HL-60 (cell line): ENCODE measurements around the gene IRGC.

Experiments used
- DNase-seq, 2 experiments: peaks; one replicate each; pipeline ENCODE4 v3.0.0-alpha.2; 2010 to 2020; ENCODE audit warnings: low read depth in 1 of 2, low spot score in 1 of 2
- H3K27ac ChIP-seq: fragments of 250-450 bp; sonication (Bioruptor Pico); replicated peaks from 2 replicates; pipeline ENCODE4 v1.5.1; 2020; ENCODE audit warnings: mild to moderate bottlenecking, moderate library complexity
- H3K27me3 ChIP-seq: fragments of 250-450 bp; sonication (Bioruptor Pico); 2 replicates; pipeline ENCODE4 v1.5.1; 2021; ENCODE audit warnings: mild to moderate bottlenecking, moderate library complexity; ENCODE audit not compliant: insufficient read depth, poor library complexity, severe bottlenecking
- H3K4me3 ChIP-seq: replicated peaks from 2 replicates; pipeline ENCODE4 v1.5.1; 2011; ENCODE audit warnings: mild to moderate bottlenecking, control low read depth, low read length; ENCODE audit not compliant: insufficient read depth
- CTCF ChIP-seq: IDR thresholded peaks from one replicate; pipeline ENCODE4 v1.5.1; 2011; ENCODE audit warnings: low read length, control low read depth, inconsistent platforms; ENCODE audit not compliant: insufficient read depth
- GABPA ChIP-seq: IDR thresholded peaks from 2 replicates; pipeline ENCODE4 v1.6.1; 2012; ENCODE audit warnings: low read depth
- POLR2AphosphoS5 ChIP-seq: IDR thresholded peaks from 2 replicates; pipeline ENCODE4 v1.6.1; 2012; ENCODE audit warnings: low read depth
- REST ChIP-seq: IDR thresholded peaks from 2 replicates; pipeline ENCODE4 v1.6.1; 2012; ENCODE audit warnings: low read depth; ENCODE audit not compliant: insufficient replicate concordance
- SPI1 ChIP-seq: IDR thresholded peaks from 2 replicates; pipeline ENCODE4 v1.6.1; 2012; ENCODE audit warnings: low read depth, mild to moderate bottlenecking, borderline replicate concordance

The IRGC gene

GRCh38 chr19:43675269-43675879 is 40.5 kb upstream of the IRGC start:
- H3K4me3 ChIP-seq: no peak overlapping the region
- TF ChIP-seq POLR2AphosphoS5: no peak
- no peak for TF ChIP-seq SPI1
- no peak for TF ChIP-seq CTCF
- TF ChIP-seq REST: no peak
- TF ChIP-seq GABPA: no peak
- H3K27ac ChIP-seq: peak overlapping the region; percentile 88
- no peak for DNase-seq
- no peaks in the 10 kb centered on the region for H3K27me3 ChIP-seq

GRCh38 chr19:43675906-43676305 is 40.0 kb upstream of the IRGC start:
- Histone ChIP-seq H3K27ac (peak overlapping the region; percentile 88), H3K27me3 (no peaks in the 10 kb centered on the region), H3K4me3 (no peak overlapping the region)
- no peak for TF ChIP-seq CTCF
- TF ChIP-seq REST: no peak
- TF ChIP-seq POLR2AphosphoS5: no peak
- TF ChIP-seq SPI1: no peak
- TF ChIP-seq GABPA: no peak
- DNase-seq: no peak

GRCh38 chr19:43678512-43679261 is 37.2 kb upstream of the IRGC start:
- no peak for DNase-seq
- Histone ChIP-seq H3K27me3 (no peaks in the 10 kb centered on the region), H3K27ac (peak overlapping the region; percentile 10; the same call in 1 of the 2 replicates), H3K4me3 (no peak overlapping the region)
- no peak for TF ChIP-seq GABPA
- TF ChIP-seq POLR2AphosphoS5: no peak
- TF ChIP-seq REST: no peak
- TF ChIP-seq SPI1: no peak
- no peak for TF ChIP-seq CTCF
